Retinal pigment epithelial cell (primary cell): ENCODE data around the gene KRTAP5-6.

Experiments used
- DNase-seq: peaks from one replicate; pipeline ENCODE4 v3.0.0-alpha.2; 2010; ENCODE audit warnings: low read depth
- H3K4me3 ChIP-seq: 2 replicates; pipeline ENCODE4 v1.5.1; 2011; ENCODE audit warnings: mild to moderate bottlenecking, low read length, control low read depth, moderate library complexity
- CTCF ChIP-seq: conservative IDR thresholded peaks from 2 replicates; pipeline ENCODE4 v1.5.1; 2011; ENCODE audit warnings: low read depth, low read length, control low read depth, inconsistent platforms

Gene KRTAP5-6

GRCh38 chr11:1718326-1718725 lies 21.3 kb downstream of the KRTAP5-6 start:
- TF ChIP-seq CTCF = no peak
- no peak for DNase-seq
- no peak overlapping the region for H3K4me3 ChIP-seq

GRCh38 chr11:1719781-1720180 lies 22.8 kb downstream of the KRTAP5-6 start:
- DNase-seq = no peak
- no peak for TF ChIP-seq CTCF
- H3K4me3 ChIP-seq = no peak overlapping the region

DNA sequence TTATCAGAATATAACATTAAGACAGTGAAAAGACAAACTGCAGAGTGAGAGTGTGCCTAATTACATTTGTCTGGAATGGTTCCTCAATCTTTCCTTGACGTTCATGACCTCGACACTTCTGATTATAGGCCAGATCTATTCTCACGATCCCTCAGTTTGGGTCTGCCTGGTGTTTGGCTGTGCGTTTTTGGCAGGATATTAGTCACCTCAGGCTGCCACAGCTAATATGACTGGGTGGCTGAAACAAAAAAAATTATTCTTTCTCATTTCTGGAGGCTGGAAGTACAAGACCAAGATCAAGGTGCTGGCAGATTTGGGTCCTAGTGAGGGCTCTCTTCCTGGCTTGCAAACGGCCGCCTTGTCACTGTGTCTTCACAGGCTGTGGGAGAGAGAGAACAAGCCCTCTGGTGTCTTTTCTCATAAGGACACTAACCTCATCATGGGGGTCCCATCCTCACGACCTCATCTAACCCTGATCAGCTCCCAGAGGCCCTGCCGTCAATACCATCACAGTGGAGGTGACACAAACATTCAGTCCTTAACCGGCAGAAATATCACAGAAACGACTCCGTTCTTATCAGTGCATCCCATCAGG lies 30.2 kb downstream of the KRTAP5-6 start:
- DNase-seq = no peak
- no peak overlapping the region for H3K4me3 ChIP-seq
- TF ChIP-seq CTCF = no peak

- H3K4me3 ChIP-seq = no peak overlapping the region
- no peak for TF ChIP-seq CTCF
- DNase-seq = no peak
Observed at GRCh38 chr11:1727861-1728260, 30.9 kb downstream of the KRTAP5-6 start.

DNA sequence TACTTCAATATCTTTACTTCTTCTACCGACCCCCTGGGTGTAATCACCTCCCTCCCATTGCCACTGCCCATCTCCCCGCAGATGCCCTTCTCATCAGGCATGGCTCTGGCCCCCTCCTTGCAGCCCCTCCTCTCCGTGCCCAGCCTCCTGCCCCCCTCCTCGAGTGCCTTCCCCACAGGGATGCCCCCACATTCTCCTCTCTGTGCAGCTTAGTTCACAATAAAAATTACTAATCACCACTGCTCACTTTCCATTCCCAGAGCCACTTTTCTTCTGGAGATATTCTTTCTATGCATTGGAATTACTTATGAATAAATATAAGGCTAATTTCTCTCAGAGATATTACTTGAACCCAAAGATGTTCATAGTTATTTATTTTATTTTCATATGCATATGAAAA lies 31.3 kb downstream of the KRTAP5-6 start:
- TF ChIP-seq CTCF = no peak
- no peak overlapping the region for H3K4me3 ChIP-seq
- DNase-seq = no peak

GRCh38 chr11:1728931-1729691 lies 32.1 kb downstream of the KRTAP5-6 start:
- H3K4me3 ChIP-seq = no peak overlapping the region
- no peak for TF ChIP-seq CTCF
- no peak for DNase-seq

DNA sequence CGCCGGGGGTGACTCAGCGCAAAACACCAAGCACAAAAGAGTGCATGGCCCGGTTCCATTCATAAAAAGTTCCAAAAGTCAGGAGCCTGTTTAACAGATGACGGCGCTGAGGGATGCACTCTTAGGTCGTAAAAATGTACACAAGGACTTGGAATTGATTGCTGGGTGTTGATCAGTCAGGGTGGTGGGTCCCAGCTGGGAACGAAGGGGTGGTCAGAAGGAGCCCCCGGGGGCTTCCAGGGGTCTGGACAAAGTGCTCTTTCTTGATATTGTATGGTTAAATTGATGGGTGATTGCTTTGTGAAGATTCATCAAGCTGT lies 32.7 kb downstream of the KRTAP5-6 start:
- no peak for TF ChIP-seq CTCF
- no peak overlapping the region for H3K4me3 ChIP-seq
- no peak for DNase-seq
